GM12892 (cell line): Measurements from ENCODE around the gene PATJ.

ENCODE experiments used
- POLR2A ChIP-seq: IDR thresholded peaks from 2 replicates; pipeline ENCODE4 v1.6.1; 2011; ENCODE audit warnings: low read depth, low read length, control low read depth
- POLR2AphosphoS5 ChIP-seq: IDR thresholded peaks from 2 replicates; pipeline ENCODE4 v1.6.1; 2011; ENCODE audit warnings: low read depth, low read length, control low read depth
- TAF1 ChIP-seq: IDR thresholded peaks from 2 replicates; pipeline ENCODE4 v1.6.1; 2011; ENCODE audit warnings: low read depth, mild to moderate bottlenecking, control low read depth, low read length, borderline replicate concordance

DNA sequence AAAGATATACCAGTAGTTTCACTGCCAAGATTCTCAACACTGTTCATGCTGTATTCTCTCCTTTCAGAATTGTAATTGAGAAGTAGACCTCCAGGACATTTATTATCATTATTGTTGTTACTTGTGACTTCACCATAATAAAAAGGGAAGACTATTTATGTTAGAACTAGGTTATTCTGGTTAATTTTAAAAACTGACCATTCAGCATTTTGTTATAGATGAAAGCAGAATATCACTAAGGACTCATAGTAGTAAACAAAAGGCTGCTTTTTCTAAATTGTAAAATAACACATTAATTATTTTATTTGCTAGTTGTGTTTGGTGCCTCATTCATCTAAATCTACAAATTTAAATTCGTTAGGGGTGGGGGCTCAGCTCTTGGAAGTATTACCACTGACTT is 210.4 kb downstream of the PATJ start:
- TF ChIP-seq TAF1 (no peak), POLR2A (no peak), POLR2AphosphoS5 (no peak)
